Duodenal mucosa (tissue), 2 donors: ENCODE results near the gene AK8.
"Not testable (repeated sequence)": the region's sequence is repeated elsewhere in the genome, so short reads cannot be mapped to it uniquely, and the experiment has no call there.

Experiments
- H3K27ac ChIP-seq: one replicate; pipeline ENCODE4 v1.7.0; 2013; ENCODE audit warnings: low read depth, low read length
- H3K27me3 ChIP-seq, 2 donors: one replicate each; pipeline ENCODE4 v1.7.0; 2013; ENCODE audit warnings: low read length in 2 of 2, control low read depth in 1 of 2; ENCODE audit not compliant: insufficient read depth in 2 of 2, control insufficient read depth in 1 of 2
- H3K36me3 ChIP-seq, 2 donors: one replicate each; pipeline ENCODE4 v1.7.0; 2013; ENCODE audit warnings: low read length in 2 of 2, control low read depth in 1 of 2; ENCODE audit not compliant: insufficient read depth in 2 of 2, control insufficient read depth in 1 of 2
- H3K4me1 ChIP-seq, 2 donors: one replicate each; pipeline ENCODE4 v1.7.0; 2013; ENCODE audit warnings: low read length in 2 of 2, control low read depth in 1 of 2; ENCODE audit not compliant: insufficient read depth in 2 of 2, control insufficient read depth in 1 of 2
- H3K4me3 ChIP-seq, 2 donors: one replicate each; pipeline ENCODE4 v1.7.0; 2013; ENCODE audit warnings: low read length in 2 of 2, low read depth in 1 of 2
- H3K9ac ChIP-seq, 2 donors: one replicate each; pipeline ENCODE4 v1.7.0; 2013; ENCODE audit warnings: low read length in 2 of 2, low read depth in 1 of 2
- H3K9me3 ChIP-seq, 2 donors: one replicate each; pipeline ENCODE4 v1.7.0; 2013; ENCODE audit warnings: low read length in 2 of 2, control low read depth in 1 of 2; ENCODE audit not compliant: control insufficient read depth in 1 of 2

AK8 gene

DNA sequence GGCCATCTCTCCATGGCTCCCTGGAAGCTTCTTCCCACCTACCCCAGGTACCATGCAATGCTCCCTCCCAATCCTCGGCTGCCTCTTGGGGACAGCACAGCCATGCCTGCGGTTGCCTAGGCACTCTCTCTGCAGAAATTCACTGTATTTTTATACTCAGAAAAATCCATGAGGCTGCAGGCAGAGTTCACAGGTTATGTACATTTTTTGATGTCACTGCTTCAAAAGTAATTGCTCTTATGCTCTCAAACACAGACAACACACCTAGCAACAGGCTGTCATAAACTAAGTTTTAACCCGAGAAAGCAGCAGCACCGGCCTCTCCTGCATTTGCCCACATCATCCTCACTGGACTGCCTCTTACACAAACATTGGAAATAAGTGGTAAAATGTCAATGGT, 102.4 kb downstream of the AK8 start:
- Histone ChIP-seq H3K27me3 (no peaks in the 10 kb centered on the region), H3K9me3 (no peaks in the 10 kb centered on the region), H3K4me3 (no peak overlapping the region), H3K9ac (no peak overlapping the region), H3K27ac (no peak overlapping the region), H3K4me1 (peaks cover 0 to 3% of the 10 kb centered on the region in 2 donors), H3K36me3 (no peaks in the 10 kb centered on the region)

DNA sequence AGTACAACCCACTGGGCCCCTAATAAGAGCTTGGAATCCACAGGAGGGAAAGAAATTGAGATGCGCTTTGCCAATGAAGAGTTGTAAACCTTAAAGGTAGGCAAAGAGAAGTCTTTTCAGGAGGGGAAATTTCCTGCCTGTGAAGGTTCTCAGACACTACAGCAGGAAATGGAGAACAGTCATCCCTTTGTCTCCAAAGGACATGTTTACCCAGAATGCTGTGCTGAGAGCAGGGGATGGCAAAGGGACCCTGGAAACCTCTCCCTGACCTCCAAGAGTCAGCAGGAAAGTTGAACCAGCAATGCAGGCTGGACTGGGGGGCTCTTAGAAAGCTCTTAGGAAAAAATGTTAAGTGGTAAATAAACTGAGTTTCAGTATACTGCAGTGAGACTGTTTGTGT, 103.2 kb downstream of the AK8 start:
- no peak overlapping the region for H3K9ac ChIP-seq
- no peaks in the 10 kb centered on the region for H3K36me3 ChIP-seq
- H3K4me3 ChIP-seq = no peak overlapping the region
- no peaks in the 10 kb centered on the region for H3K27me3 ChIP-seq
- H3K27ac ChIP-seq = no peak overlapping the region
- peaks cover 0 to 6% of the 10 kb centered on the region in 2 donors for H3K4me1 ChIP-seq
- H3K9me3 ChIP-seq = no peaks in the 10 kb centered on the region

DNA sequence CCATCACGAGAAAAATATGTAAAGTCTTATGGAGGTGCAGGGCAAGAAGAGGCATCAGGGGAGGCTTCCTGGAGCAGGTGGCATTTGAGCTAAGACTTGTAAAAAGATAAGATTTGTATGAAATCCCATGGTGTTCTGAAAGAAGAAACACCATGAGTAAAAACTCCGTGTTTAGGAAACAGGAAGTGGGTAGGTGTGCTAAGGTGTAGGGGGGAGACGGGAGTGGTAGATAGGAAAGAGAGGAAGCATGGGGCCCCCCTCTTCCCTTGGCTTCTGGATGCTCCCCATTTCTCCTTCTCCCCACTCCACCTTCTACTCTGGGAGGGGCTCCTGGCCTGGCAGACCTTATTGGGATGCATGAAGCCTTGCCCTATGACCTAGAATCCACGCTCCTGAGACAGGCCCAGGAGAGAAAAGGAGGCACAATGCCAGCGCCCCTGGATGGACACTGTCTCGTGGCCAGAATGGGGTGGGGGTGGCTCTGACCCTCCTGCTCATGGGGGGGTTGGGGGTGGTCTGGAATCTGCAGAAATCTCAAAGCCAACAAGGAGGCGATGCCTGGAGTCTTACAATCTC, 104.2 kb downstream of the AK8 start:
- Histone ChIP-seq H3K9ac (no peak overlapping the region), H3K36me3 (no peaks in the 10 kb centered on the region), H3K4me1 (peaks cover 0 to 6% of the 10 kb centered on the region in 2 donors), H3K27ac (no peak overlapping the region), H3K27me3 (no peaks in the 10 kb centered on the region), H3K4me3 (no peak overlapping the region), H3K9me3 (no peaks in the 10 kb centered on the region)

DNA sequence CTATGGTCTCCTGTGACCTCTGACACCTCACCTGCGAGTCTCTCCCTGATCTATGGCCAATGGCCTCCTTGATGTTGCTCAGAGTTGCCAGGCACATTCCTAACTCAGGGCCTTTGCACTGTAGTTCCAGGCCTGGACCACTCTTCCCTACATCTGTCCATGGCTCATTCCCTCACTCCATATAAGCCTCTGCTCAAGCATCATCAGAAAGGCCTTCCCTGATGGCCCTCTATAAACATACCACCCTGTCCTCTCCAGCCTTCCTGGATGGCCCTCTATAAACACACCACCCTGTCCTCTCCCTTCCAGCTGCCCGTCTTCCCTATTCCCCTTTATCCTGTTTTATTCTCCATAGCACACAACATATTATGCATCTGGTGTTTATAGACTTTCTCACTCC, 105.0 kb downstream of the AK8 start:
- Histone ChIP-seq H3K27me3 (no peaks in the 10 kb centered on the region), H3K4me1 (peaks cover 5 to 6% of the 10 kb centered on the region in 2 donors), H3K27ac (no peak overlapping the region)

DNA sequence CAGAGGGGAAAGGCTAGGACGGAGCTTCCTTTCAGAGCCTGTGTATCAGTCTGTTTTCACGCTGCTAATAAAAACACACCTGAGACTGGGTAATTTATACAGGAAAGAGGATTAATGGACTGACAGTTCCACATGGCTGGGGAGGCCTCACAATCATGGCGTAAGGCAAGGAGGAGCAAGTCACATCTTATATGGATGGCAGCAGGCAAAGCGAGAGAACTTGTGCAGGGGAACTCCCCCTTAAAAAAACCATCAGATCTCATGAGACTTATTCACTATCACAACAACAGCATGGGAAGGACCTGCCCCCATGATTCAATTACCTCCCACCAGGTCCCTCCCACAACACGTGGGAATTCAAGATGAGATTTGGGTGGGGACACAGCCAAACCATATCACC, 106.3 kb downstream of the AK8 start:
- not testable (repeated sequence) for H3K4me3 ChIP-seq, H3K4me1 ChIP-seq, H3K9me3 ChIP-seq, H3K9ac ChIP-seq, H3K36me3 ChIP-seq, H3K27me3 ChIP-seq, H3K27ac ChIP-seq

More for the DNA sequence above, 105.0 kb downstream of the AK8 start:
- no peak overlapping the region for H3K9ac ChIP-seq
- no peaks in the 10 kb centered on the region for H3K9me3 ChIP-seq
- H3K36me3 ChIP-seq = no peaks in the 10 kb centered on the region
- no peak overlapping the region for H3K4me3 ChIP-seq

DNA sequence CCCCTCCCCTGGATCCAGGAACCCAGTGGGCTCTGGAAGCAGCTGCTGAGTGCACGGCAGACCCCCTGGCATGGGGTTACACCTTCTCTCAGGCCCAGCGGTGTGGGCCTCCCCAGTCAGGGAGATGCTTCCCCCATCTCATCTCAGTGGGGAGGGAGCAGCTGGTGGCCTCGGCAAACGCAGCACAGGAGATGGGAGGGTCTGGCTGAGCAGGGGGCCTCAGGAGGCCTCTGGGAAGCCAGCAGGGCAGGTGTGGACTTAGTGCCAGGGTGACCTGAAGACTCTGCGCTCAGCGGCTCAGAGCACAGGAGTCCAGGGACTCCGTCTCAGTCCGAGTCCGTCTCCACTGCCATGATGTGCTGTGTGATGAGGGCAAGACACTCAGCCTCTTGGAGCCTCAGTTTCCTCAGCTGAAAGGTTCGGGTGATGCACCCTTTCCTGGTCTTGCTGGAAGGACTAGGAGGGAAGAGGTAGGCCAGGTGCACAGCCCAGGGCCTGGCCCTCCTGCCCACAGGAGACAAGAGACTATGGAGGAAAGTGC, 107.2 kb downstream of the AK8 start:
- Histone ChIP-seq H3K27ac (no peak overlapping the region), H3K9me3 (no peaks in the 10 kb centered on the region), H3K27me3 (no peaks in the 10 kb centered on the region), H3K4me3 (peak overlapping the region; percentile 93 to 95), H3K36me3 (no peaks in the 10 kb centered on the region), H3K4me1 (peaks cover 5 to 6% of the 10 kb centered on the region in 2 donors), H3K9ac (peak overlapping the region; percentile 57 to 96)

DNA sequence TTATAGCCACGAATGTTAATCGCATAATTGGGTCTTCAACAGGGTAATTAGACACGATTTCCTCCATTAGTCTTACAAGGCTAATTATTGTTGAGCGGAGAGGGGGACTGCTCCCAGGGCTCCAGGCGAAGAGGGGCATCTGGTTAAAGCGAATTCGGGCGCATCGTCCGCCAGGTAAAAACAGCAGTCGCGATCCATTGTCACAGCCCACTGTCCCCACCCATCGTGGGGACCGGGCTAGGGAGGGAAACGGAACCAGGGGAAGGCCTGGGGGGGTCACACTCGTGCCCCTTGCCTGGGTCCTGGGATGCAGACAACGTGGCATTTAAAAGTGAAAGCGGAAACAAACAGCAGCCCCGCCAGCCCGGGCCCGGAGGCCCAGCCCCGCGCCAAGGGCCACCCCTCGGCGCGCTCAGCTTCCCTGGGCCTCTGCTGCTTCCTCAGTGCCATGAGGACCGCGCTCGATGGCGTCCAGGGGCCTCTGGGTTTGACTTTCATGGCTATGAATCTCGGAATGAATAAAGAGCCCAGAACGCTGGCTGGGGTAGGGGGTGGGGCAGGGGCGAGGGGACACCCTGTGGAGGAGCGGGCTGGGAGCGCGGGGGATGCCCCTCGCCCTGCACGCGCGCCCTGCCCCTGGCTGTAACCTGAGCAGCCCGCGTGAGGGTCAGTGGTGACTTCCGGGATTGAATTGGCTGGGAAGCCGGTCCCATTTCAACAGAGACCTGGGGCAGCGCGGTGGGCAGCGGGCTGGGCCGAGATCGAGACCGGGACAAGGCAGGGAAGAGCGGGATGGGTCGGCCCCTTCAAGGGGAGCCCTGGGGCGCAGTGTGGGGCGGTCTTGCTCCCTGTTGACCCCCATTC, 107.9 kb downstream of the AK8 start:
- Histone ChIP-seq H3K27me3 (no peaks in the 10 kb centered on the region), H3K9ac (peak overlapping the region; percentile 88 to 96), H3K4me1 (peaks cover 5 to 6% of the 10 kb centered on the region in 2 donors), H3K9me3 (no peaks in the 10 kb centered on the region), H3K4me3 (peak overlapping the region; percentile 93 to 95), H3K36me3 (no peaks in the 10 kb centered on the region), H3K27ac (peak overlapping the region; percentile 71)

DNA sequence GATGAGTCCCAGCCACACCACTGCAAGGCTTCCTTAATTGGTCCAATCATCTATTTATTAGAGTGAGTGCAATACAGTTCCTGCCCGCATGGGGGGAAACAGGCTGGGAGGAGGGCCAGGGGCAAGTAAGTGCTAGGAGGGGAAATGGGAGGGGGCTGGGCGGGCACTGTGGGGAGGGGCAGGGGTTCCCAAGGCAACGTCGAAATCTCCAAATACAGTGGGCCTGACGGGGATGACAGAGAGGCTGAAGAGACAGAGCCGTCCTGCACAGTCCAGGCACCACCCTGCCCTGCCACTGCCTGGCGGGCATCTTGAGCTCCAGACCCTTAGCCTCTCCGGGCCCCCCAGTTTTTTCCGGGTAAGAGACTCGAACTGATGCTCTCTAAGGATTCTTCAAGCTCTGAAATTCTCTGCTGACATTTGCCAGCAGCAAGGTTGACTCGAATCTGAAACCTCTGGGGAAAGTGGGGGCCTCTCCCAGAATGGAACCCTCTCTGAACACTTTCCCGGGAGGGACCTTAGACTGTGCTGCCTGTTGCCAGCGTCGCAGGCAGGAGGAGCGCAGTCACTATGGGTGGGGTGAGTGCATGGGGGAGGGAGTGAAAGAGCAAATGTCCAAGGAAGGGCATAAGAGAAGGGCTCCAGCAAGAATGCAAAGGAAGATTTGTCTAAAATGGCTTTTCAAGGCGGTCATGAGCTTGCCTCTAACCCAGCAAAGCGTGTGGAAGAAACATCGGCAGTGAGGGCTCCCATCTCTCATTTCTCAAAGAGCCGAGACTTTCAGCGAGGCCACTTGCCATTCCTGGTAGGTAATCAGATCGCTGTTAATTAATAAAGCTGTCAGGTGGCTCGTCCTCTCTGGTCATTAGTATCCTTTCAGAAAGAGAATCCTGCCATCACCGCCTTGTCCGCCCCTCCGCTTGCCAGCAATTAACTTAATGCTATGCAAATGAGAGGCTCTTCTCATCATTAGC, 108.9 kb downstream of the AK8 start:
- Histone ChIP-seq H3K36me3 (no peaks in the 10 kb centered on the region), H3K27ac (peak overlapping the region; percentile 71), H3K9me3 (no peaks in the 10 kb centered on the region), H3K4me3 (peak overlapping the region; percentile 93 to 95), H3K27me3 (no peaks in the 10 kb centered on the region), H3K4me1 (peaks cover 5 to 6% of the 10 kb centered on the region in 2 donors), H3K9ac (peak overlapping the region; percentile 88 to 96)

DNA sequence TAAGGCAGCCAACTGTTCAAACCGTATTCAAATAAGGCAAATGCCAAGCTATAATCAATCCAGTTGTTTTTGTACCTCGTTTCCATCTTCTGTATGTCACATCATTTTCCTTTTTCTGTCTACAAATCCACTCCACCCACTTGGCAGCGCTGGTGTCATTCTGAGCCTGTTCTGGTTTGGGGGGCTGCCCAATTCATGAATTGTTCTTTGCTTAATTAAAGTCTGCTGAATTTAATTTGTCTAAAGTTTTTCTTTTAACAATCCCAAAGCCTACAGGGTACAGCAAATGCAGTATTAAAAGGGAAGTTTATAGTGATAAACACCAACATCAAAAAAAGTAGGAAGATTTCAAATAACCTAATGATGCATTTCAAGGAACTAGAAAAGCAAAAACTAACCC, 114.5 kb downstream of the AK8 start:
- no peaks in the 10 kb centered on the region for H3K36me3 ChIP-seq
- no peaks in the 10 kb centered on the region for H3K9me3 ChIP-seq
- peaks cover 0 to 2% of the 10 kb centered on the region in 2 donors for H3K4me1 ChIP-seq
- H3K27me3 ChIP-seq = no peaks in the 10 kb centered on the region
- no peak overlapping the region for H3K27ac ChIP-seq
- no peak overlapping the region for H3K9ac ChIP-seq
- H3K4me3 ChIP-seq = no peak overlapping the region
